GM21360 (cell line): ENCODE data around the gene SLC2A10.

Experiments used
- ATAC-seq: cut with Tn5 transposase; IDR thresholded peaks from one replicate; pipeline ENCODE4 v1.9.1; 2021; ENCODE audit warnings: mild to moderate bottlenecking, moderate library complexity; ENCODE audit not compliant: unreplicated experiment

The SLC2A10 gene

GRCh38 chr20:46701986-46702385 lies 7.5 kb upstream of the SLC2A10 start:
- ATAC-seq: no peak

- no peak for ATAC-seq
Observed at GRCh38 chr20:46702447-46703203, 6.8 kb upstream of the SLC2A10 start.

- no peak for ATAC-seq
Observed at GRCh38 chr20:46703435-46703834, 6.0 kb upstream of the SLC2A10 start.

GRCh38 chr20:46704714-46705377 lies 4.6 kb upstream of the SLC2A10 start:
- ATAC-seq: no peak

- ATAC-seq: no peak
Observed at GRCh38 chr20:46705378-46705729, 4.1 kb upstream of the SLC2A10 start.

GRCh38 chr20:46706242-46706641 lies 3.2 kb upstream of the SLC2A10 start:
- ATAC-seq: no peak

- ATAC-seq: no peak
Observed at GRCh38 chr20:46708172-46708860, 1.1 kb upstream of the SLC2A10 start.

- ATAC-seq: no peak
Observed at GRCh38 chr20:46709055-46709458, 392 bp upstream of the SLC2A10 start.

- no peak for ATAC-seq
Observed at GRCh38 chr20:46710153-46710913, 884 bp downstream of the SLC2A10 start.

- ATAC-seq: no peak
Observed at GRCh38 chr20:46712056-46712636, 2.7 kb downstream of the SLC2A10 start.

- no peak for ATAC-seq
Observed at GRCh38 chr20:46713957-46714834, 4.7 kb downstream of the SLC2A10 start.

- no peak for ATAC-seq
Observed at GRCh38 chr20:46715292-46715756, 5.9 kb downstream of the SLC2A10 start.

GRCh38 chr20:46717818-46718541 lies 8.5 kb downstream of the SLC2A10 start:
- no peak for ATAC-seq

- ATAC-seq: no peak
Observed at GRCh38 chr20:46720019-46720418, 10.6 kb downstream of the SLC2A10 start.

- ATAC-seq: no peak
Observed at GRCh38 chr20:46720776-46721425, 11.5 kb downstream of the SLC2A10 start.

GRCh38 chr20:46721476-46721875 lies 12.0 kb downstream of the SLC2A10 start:
- ATAC-seq: no peak

GRCh38 chr20:46722450-46722849 lies 13.0 kb downstream of the SLC2A10 start:
- no peak for ATAC-seq

GRCh38 chr20:46723039-46723438 lies 13.6 kb downstream of the SLC2A10 start:
- ATAC-seq: no peak
